GM18517 (cell line): ENCODE measurements around the gene ZEB1.

ENCODE experiments used
- ATAC-seq: cut with Tn5 transposase; IDR thresholded peaks from one replicate; pipeline ENCODE4 v1.9.1; 2021; ENCODE audit warnings: mild to moderate bottlenecking, moderate library complexity; ENCODE audit not compliant: unreplicated experiment

Gene ZEB1

DNA sequence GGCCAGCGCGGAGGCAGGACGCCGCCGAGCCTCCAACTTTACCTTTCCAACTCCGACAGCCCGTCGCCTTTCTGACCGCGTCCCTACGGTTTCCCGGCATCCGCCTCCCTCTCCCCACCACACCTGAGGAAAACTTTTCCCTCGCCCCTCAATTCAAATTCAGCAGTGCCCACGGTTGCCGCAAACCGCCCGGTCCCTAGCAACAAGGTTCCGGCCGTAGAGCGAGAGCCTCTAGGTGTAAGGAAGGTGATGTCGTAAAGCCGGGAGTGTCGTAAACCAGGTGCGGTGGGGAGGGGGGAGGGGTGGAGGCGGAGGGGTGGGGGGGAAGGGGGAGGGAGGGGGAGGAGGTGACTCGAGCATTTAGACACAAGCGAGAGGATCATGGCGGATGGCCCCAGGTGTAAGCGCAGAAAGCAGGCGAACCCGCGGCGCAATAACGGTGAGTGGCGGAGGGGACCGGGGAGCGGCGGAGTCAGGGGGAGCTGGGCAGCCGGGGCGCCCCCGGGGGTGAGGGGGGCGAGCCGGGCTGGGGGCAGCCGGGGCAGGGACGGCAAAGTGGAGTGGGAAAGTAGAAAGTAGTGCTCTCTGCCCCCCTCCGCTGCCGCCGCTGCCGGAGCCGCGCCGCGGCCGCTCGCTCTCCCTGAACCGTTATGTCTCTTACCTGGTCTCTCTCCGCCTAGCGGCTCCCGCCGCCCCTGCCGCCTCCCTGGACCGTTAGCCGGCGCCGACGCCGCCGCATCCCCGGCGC lies at the start of gene ZEB1:
Gene ZEB1 (plus strand): TSS at position 363 of the 748 bp plus-strand sequence. CDS start 19 bp downstream, at position 382.
- ATAC-seq: peak; percentile 29

DNA sequence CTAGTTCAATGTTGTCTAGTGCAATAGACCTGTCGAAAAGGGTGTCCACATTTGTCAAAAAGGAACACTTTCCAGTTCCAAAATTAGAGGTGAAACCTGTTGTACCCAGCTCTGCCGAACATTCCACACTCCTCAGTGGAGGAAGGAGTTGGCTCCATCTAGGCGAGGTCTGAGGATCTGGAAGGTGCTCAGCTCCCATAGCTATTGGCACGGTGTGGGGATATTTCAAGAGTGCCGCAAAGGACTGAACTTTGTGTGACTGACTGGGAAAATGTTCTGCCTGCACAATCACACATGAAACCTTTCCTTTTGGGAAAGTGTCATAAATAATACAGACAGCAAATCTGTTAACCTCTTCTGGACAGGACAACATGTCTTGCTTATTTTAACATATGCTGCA lies 48.1 kb upstream of the ZEB1 start:
- no peak for ATAC-seq

DNA sequence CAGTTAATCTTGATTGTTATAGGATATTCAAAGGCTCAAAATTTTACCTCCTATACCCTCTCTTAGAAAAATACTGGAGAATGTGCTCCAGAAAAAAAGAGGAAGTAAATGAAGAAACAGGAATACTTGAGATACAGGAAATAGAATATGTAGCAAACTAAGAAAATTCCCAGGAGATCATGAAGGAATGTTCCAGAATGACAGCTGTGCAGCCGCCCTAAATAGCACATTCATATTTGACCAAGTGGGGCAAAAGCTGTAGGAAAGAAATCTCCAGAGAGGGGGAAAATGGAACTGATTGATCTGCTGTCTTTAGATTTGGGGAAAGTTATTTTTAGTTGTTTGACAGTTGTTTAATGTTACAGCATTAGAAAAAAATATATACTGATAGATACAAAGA lies 46.2 kb upstream of the ZEB1 start:
- ATAC-seq: no peak

DNA sequence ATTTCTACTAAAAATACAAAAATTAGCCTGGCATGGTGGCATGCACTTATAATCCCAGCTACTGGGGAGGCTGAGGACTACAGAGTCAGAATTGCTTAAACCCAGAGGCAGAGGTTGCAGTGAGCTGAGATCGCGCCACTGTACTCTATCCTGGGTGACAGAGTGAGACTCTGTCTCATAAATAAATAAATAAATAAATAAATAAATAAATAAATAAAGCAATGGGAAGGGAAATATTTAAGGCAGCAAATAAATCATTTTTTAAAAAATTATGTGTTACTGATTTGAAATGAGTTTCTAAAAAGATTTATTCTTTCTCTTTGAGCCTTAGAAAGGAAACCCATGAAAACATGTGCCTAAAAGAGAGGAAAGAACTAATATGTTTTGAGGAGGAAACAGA lies 45.2 kb upstream of the ZEB1 start:
- no peak for ATAC-seq

DNA sequence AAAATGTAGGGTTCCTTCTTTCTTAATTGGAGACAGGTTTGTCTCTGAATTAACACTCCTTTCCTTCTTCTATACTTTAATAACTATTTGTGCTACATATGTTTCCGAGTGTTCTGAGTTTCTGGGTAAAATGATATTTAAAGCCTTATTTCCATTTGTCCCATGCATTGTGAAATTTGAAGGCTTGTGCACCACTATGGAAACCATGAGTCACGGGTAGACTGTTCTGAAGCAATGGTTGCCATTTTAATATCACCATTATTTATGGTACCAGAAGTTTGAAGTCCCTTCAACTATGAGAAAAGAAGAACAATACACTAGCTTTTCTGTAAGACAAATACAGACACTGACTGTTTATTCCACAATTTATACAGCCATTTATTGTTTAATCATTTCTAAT lies 44.7 kb upstream of the ZEB1 start:
- no peak for ATAC-seq

DNA sequence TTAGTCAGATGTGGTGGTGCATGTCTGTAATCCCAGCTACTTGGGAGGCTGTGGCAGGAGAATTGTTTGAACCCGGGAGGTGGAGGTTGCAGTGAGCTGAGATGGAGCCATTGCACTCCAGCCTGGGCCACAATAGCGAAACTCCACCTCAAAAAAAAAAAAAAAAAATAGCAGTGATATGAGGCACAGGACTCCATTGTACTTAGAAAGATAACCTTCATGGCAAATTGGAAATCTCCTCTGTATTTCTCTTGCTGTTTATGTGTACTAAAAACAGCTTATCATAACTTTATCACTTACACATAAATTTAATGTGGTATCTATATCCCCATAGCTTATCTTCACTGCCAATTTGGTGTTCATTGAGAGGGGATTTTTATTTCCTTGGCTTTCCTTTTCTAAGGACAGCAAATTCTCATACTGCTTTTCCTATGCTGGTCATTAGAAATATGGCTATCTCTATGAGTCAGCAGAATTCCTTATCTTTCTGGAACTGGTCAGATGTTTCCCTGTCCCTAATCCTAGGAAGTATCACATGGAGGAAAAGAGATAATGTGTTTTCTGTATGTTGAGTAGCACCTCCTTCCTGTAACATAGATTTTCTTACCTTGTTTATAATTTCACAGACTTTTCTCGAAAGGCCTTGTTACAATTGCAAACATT lies 40.6 kb upstream of the ZEB1 start:
- no peak for ATAC-seq

DNA sequence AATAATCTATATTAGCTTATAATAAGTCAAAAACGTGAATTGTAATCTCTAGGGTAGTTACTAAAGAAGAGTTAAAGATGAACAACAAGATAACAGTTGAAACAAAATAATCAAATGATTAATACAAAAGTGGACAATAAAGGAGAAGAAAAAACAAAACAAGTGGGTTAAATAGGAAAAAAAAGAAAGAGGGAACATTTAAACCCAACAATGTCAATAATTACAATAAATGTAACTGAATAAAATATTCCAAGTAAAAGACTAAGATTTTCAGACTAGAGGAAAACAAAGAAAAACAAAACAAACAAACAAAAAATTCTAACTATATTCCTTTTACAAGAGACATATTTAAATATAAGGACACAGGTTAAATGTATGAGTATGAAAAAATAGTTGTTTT lies 38.0 kb upstream of the ZEB1 start:
- no peak for ATAC-seq

DNA sequence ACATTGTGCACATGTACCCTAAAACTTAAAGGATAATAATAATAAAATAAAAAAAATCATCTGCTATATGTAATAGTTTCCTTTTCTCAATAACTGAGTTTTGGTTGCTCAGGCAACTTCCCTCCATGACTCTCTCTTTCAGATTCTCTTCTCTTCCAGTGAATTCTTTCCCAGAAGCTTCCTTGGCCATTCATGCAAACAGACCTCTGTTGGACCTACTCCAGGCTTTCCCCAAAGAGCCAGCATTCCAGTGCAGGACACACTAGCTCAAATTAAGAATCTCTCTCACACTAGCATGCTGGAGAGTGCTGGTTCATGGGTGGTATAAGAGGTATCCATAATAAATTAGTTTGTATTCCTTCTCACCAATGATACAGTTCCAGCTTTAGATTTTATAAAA lies 31.0 kb upstream of the ZEB1 start:
- ATAC-seq: no peak

DNA sequence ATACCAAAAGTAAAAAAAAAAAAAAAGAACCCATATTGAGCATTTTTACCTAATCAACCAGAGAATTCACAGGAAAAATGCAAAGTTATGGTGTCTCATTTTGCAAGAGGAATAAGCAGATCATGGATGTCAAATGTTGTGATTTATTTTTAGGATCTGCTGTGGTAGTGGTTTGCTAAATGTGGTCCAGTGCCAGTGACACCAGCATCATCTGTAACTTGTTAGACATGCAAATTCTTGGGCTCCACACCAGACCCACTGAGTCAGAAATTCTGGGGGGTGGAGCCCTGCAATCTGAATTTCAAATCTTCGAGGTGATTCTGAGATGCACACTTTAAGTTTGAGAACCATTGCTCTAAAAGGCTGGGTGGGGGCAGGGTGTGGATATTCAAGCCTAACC lies 30.1 kb upstream of the ZEB1 start:
- no peak for ATAC-seq

DNA sequence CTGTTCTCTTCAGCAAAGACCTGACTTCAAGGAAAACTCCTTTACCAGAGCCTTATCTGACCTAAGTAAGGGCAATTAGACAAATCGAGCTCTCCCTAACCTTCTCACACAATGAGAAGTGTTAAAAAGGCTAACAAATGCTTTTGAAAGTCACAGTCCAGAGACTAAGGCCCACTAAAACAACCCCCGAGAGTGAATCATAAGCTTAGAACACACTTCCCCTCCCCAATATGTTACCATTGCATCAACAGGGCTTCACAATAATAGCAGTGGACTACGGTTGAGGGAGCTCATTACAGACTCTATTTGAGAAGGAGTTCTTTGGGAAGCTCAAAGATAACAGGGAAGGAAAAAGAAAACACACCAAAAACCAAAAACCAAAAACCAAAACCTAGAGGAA lies 28.6 kb upstream of the ZEB1 start:
- ATAC-seq: no peak

DNA sequence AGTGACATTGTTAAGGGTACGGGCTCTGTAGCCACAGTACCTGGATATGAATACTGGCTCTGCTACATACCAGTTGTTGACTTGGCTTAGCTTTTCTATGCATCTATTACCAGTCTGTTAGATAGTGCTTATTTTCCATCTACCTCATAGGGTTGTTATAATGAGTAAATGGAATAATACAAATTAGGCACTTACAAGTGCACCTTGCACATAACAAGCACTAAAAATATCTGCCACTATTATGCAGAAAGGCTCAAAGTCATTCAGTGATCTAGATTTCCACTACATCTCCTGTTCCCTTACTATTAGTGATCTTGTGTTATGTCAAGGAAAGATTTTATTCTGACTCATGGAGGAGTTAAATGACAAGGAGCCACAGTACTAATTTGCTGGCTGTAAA lies 27.9 kb upstream of the ZEB1 start:
- ATAC-seq: no peak

DNA sequence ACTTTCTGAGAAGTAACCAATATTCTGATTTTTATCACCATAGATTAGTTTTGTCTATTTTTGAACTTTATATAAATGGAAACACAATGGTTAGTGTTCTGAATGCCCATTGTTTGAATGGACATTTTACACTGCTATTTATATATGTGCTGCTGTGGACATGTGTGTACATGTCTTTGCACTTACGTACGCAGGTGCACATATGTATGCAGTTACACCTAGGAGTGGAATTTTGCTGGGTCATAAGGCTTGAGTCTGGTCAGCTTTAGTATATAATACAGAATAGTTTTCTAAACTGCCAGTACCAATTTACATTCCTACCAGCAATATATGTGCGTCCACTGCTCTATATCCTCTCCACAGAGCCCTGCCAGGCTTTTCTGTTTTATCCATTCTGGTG lies 24.5 kb upstream of the ZEB1 start:
- ATAC-seq: no peak

DNA sequence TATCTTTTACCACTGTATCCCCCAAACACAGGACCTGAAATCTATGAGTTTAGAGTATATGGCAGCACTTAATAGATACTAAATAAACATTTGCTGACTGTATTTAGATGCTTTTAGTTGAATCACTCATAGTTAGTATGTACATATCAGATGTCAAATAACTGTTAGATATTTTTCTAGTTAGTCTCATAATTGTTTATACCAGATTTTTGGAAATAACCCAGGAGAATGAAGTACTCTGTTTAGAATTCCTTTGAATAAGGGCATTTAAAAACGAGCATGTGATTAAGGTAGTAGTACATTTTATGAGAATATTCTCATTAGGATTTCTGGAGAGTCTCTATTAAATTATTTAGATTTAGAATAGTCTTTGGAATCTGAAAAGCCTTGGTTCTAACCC lies 22.3 kb upstream of the ZEB1 start:
- no peak for ATAC-seq

DNA sequence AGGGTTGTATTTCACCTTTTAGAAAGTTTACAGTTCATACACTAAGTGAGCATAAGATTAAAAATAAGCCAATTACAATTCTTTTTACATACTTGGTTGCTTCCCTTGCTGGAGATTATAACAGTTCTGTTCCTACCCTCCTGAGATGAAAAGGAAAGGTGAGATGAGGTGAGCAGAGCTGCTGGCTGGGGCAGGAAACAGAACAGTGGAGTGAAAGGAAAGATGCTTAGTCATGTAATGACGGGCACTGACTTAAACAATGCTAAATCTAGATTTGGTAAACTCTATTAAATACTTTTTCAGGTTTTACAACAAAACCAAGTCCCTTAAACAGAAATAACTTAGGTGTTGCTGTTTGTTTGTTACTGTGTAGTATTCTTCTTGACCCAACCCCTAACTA lies 19.9 kb upstream of the ZEB1 start:
- ATAC-seq: no peak

DNA sequence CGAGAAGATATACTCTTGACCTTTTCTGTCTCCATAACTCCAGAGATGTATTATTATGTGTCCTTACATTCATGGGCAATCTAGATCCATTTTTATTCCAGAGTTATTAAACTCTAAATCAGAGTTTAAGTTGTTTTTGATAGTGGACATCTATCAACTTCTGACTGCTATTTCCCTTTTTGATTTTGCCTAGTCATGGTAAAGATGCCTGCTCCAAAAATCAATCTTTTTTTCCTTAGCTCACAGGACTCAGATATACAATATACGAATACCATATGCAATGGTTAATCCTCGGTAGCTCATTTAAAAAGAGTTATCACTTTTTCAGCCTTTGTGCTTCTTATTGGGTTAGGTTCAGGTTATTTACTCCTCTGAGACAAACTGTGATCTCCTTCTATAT lies 15.8 kb upstream of the ZEB1 start:
- ATAC-seq: no peak

DNA sequence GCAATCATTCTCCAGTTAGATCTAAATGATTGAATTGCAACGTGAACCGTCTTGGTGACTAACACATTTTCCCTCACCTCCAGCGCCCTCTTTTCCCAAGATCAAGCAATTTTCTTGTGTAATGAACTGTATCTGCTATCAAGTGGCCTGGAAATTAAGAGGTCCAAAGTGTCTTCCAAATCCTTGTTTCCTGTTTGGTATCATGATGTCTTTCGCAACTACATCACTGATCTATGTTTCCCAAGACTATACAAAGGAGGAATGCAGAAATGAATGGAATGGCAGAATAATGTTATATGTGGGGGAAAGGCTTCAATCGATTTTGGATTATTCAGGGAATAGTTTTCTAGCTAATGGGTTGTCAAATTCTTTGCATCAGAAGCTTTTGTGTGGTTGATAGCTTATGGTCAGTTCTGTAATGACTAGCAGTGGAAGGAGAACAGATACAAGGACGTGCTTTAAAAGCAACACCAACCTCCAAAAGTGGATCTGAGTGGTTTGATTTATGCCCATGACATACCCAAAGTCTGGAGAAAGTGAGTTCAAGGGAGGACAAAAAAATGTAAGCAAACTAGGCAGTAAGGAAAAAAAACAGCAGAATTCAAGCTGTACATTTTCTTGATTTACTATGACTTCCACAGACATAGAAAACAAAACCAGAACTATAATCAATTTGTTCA lies 14.6 kb upstream of the ZEB1 start:
- ATAC-seq: no peak

DNA sequence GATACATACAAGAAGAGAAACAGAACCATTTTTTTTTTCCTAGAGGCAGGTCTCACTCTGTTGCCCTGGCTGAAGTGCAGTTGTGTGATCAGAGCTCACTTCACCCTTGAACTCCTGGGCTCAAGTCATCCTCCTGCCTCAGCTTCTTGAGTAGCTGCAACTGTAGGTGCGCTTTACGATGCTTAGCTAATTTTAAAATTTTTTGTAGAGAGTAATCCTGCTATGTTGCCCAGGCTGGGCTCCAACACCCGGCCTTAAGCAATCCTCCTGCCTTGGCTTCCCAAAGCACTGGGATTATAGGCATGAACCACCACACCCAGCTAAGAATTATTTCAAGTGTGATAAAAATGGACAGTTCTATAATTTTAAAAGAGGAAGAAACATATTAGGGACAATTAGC lies 5.6 kb upstream of the ZEB1 start:
- ATAC-seq: no peak

DNA sequence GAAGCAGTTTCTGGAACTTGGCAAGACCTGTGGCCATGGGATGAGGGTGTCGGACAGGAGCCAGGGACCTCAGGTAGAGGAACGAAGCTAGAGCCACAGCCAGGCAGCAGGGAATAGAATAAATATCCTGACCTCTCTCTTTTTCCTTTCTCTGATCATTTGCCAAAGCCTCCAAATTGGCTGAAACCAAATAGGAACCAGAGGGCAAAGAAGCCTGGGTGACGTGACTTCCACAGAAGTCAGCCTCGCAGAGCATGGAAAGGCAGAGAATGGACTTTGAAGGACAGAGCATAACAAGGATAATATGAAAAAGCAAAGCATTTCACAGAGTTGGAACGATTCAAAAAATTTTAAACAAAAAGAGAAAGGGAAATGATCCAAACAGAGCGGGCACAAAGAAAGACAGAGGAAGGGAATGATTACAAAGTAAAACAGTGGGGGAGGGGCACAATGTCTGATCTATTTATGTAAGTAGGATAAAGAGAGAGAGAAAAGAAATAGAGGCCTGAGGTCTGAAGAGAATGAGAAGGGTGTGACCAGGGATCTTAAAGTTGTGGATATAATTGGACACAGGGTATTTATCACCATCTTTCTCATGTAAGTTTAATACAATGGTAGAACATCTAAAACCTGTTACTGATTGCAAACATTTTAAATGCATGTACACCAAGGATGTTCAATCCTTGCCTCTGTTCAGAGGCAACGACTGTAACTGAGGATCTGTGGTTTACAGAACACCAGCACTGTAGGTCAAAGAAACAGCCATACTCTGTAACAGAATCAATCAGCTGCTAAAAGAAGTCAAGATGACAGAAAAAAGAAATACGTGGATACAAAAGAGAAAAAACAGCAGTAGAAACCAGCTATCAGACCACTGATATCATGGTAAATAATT lies 4.5 kb upstream of the ZEB1 start:
- ATAC-seq: no peak

DNA sequence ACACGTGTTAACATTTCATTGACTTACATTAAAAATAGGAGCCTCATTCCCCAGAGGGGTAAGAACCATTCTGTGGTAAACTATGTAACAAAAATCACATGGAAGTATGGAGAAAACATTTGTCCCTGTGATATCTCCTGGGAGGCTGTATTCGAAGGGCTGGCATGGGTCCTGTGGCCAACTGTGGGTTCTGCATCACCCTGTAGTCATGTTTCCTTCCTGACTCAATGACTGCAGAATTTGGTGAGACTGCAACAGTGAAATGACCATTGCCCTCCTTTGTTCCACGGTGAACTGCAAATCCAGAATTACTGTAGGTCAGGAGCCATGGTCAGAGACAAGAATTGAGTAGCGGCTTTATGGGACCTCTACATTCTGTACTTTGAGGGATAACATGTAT lies 3.6 kb upstream of the ZEB1 start:
- ATAC-seq: no peak

DNA sequence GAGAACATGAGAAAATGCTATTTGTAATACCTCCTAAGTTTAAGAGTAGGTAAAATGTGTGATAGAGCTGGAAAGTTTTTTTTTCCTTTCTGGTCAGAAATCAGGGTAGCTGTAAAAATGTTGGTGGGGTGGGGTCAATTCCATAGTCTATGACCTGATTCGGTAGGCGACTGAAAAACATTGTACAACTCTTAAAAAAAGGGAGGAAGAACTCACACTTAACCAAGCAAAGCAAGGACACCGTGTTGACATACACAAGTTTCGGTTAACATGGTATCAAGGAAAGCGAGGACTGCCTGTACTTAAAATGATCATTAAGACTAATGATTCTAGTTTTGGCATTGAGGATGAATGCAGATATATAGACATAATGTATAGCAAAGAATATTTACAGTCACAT lies 1.8 kb upstream of the ZEB1 start:
- ATAC-seq: no peak

DNA sequence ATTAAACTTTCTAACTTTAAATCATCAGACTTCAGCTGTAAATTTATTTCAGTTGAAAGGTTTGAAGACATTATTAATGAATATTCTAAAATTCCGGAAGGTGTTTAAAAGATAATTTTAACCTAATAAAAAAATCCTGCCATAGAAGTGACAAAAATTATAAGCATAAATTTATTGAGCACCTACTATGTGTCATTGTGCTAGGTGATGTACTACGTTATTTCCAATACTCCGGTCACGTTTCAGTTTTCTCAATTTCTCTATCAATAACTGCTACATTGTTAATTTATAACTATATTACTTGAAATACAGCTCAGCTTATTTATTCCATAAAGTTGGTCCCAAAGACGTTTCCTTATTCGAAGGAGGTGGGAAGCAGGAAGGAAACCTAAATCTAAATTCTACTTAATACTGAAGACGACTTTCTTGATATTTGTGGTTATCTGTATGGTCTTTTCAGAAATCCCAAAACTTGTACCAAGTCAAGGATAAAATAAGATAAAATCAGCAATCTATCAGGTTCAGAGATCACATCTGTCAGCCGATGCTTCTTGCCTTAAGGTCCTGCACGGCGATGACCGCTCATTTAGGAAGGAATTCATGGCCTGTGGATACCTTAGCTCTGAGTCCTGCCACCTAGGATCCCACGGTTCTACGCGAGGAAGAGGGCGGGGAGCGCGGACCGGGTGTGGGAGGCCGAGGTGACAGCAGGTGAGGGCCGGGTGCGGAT lies 1.2 kb upstream of the ZEB1 start:
- ATAC-seq: no peak
